ENCODE data around the gene TGFBR3. TPM values are rescaled to one million over a fixed set of nuclear protein-coding genes. Genes with fewer than 3 reads are reported as not detected.

TGFBR3 gene
- total and polyA plus RNA-seq, 2 experiments from 2014 or later = 46.8 to 68.3 TPM

- H3K4me3 ChIP-seq = no peak overlapping the region
- peak overlapping the region; percentile 15 for H3K4me2 ChIP-seq
- WGBS (ENCODE audit: low lambda C conversion rate, missing lambda C conversion rate) = 67% methylated on average over 5 of the region's 5 CpGs
- no peaks in the 10 kb centered on the region for H3K9me3 ChIP-seq (ENCODE audit: low read depth)
- H2AFZ ChIP-seq = no peak overlapping the region
- no peak for DNase-seq (ENCODE audit: low spot score)
- no peaks in the 10 kb centered on the region for H3K36me3 ChIP-seq (replicated peaks; ENCODE audit: insufficient read depth, low read depth)
- peak overlapping the region; percentile 51 for H3K27ac ChIP-seq
- H3K27me3 ChIP-seq = no peaks in the 10 kb centered on the region
- H4K20me1 ChIP-seq (ENCODE audit: insufficient read depth, poor library complexity, severe bottlenecking) = peaks cover 10% of the 10 kb centered on the region
- TF ChIP-seq, protein P1, sequence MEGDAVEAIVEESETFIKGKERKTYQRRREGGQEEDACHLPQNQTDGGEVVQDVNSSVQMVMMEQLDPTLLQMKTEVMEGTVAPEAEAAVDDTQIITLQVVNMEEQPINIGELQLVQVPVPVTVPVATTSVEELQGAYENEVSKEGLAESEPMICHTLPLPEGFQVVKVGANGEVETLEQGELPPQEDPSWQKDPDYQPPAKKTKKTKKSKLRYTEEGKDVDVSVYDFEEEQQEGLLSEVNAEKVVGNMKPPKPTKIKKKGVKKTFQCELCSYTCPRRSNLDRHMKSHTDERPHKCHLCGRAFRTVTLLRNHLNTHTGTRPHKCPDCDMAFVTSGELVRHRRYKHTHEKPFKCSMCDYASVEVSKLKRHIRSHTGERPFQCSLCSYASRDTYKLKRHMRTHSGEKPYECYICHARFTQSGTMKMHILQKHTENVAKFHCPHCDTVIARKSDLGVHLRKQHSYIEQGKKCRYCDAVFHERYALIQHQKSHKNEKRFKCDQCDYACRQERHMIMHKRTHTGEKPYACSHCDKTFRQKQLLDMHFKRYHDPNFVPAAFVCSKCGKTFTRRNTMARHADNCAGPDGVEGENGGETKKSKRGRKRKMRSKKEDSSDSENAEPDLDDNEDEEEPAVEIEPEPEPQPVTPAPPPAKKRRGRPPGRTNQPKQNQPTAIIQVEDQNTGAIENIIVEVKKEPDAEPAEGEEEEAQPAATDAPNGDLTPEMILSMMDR (IDR thresholded peaks at IDR 0.05; ENCODE audit: poor library complexity) = no peak
- TF ChIP-seq EZH2phosphoT487 (IDR thresholded peaks at IDR 0.05; ENCODE audit: low read depth, severe bottlenecking, unreplicated experiment) (no peak), EZH2 (IDR thresholded peaks at IDR 0.05; ENCODE audit: borderline replicate concordance) (no peak)
- peaks cover 82% of the 10 kb centered on the region for H3K79me2 ChIP-seq
- H3K9me2 ChIP-seq (replicated peaks; ENCODE audit: insufficient read depth) = no peaks in the 10 kb centered on the region
- H3K4me1 ChIP-seq (ENCODE audit: insufficient read depth) = no peaks in the 10 kb centered on the region
These were observed 19.5 kb downstream of the TGFBR3 start for GRCh38 chr1:91866425-91866824.

DNA sequence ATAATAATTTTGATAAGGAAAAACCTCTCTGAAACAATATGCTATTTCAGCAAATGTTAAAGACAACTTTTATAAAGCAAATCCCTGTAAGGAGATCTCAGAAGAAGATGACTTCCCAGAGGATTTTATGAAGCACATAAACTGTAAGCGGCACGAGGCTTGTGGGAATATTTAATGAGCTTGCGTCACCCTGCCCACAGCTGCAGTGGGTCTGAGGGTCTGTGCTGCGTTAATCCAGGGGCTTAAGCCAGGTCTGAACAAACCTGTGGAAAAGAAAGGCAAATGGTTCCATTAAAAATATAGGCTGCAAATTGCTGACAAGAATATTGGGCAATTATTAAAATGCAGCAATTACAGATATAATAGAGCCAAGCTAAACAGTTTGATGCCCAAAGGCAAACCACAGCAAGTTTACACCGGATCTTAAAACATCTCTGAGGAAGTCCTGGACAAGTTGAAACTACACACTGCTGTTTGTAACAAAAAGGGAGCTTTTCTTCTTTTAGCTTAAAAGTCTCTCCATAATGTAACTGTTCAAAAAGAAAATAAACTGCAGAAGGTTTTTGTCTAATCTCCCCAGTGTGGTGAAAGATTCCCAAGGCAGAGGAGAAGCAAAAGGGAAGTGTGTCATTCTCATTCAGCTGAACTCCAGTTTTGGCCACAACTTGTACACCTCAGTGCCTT lies 21.8 kb downstream of the TGFBR3 start:
- Histone ChIP-seq H3K36me3 (replicated peaks; ENCODE audit: insufficient read depth, low read depth) (no peaks in the 10 kb centered on the region), H3K9me3 (ENCODE audit: low read depth) (no peaks in the 10 kb centered on the region), H3K27ac (peak overlapping the region; percentile 12), H3K4me3 (no peak overlapping the region), H3K27me3 (no peaks in the 10 kb centered on the region), H3K4me1 (ENCODE audit: insufficient read depth) (no peaks in the 10 kb centered on the region), H4K20me1 (ENCODE audit: insufficient read depth, poor library complexity, severe bottlenecking) (no peaks in the 10 kb centered on the region), H3K79me2 (peaks cover 68% of the 10 kb centered on the region), H3K9me2 (replicated peaks; ENCODE audit: insufficient read depth) (no peaks in the 10 kb centered on the region), H2AFZ (no peak overlapping the region), H3K4me2 (peak overlapping the region; percentile 34)
- 48% methylated on average over 5 of the region's 5 CpGs for WGBS (ENCODE audit: low lambda C conversion rate, missing lambda C conversion rate)
- DNase-seq (ENCODE audit: low spot score) = no peak
- TF ChIP-seq, protein P1 (IDR thresholded peaks at IDR 0.05; ENCODE audit: poor library complexity) = no peak
- TF ChIP-seq EZH2 (IDR thresholded peaks at IDR 0.05; ENCODE audit: borderline replicate concordance) = no peak
- TF ChIP-seq EZH2phosphoT487 (IDR thresholded peaks at IDR 0.05; ENCODE audit: low read depth, severe bottlenecking, unreplicated experiment) = no peak

GRCh38 chr1:91863498-91863897 lies 22.5 kb downstream of the TGFBR3 start:
- WGBS (ENCODE audit: low lambda C conversion rate, missing lambda C conversion rate) = 57% methylated on average over 3 of the region's 3 CpGs
- Histone ChIP-seq H2AFZ (no peak overlapping the region), H3K4me2 (peak overlapping the region; percentile 34), H3K27me3 (no peaks in the 10 kb centered on the region), H3K36me3 (replicated peaks; ENCODE audit: insufficient read depth, low read depth) (no peaks in the 10 kb centered on the region), H4K20me1 (ENCODE audit: insufficient read depth, poor library complexity, severe bottlenecking) (no peaks in the 10 kb centered on the region), H3K79me2 (peaks cover 62% of the 10 kb centered on the region), H3K4me3 (no peak overlapping the region), H3K9me2 (replicated peaks; ENCODE audit: insufficient read depth) (no peaks in the 10 kb centered on the region), H3K9me3 (ENCODE audit: low read depth) (no peaks in the 10 kb centered on the region), H3K27ac (peak overlapping the region; percentile 12), H3K4me1 (ENCODE audit: insufficient read depth) (no peaks in the 10 kb centered on the region)
- TF ChIP-seq EZH2 (IDR thresholded peaks at IDR 0.05; ENCODE audit: borderline replicate concordance) = no peak
- TF ChIP-seq EZH2phosphoT487 (IDR thresholded peaks at IDR 0.05; ENCODE audit: low read depth, severe bottlenecking, unreplicated experiment) = no peak
- TF ChIP-seq, protein P1 (IDR thresholded peaks at IDR 0.05; ENCODE audit: poor library complexity) = no peak
- DNase-seq (ENCODE audit: low spot score) = no peak
